Suprapubic skin (tissue), 4 donors: ENCODE results near the gene ZMYND15. TPM values are rescaled to one million over a fixed set of nuclear protein-coding genes. Genes with fewer than 3 reads are reported as not detected.

Source experiments
- DNase-seq, 2 donors: peaks; one replicate each; pipeline ENCODE4 v3.0.0-alpha.2; 2019; ENCODE audit warnings: low spot score in 2 of 2
- H3K27ac ChIP-seq: fragments of 200-600 bp; sonication (generic); one replicate; pipeline ENCODE4 v1.5.1; 2019
- H3K27me3 ChIP-seq: fragments of 200-600 bp; sonication (generic); one replicate; pipeline ENCODE4 v1.5.1; 2019
- H3K36me3 ChIP-seq: fragments of 200-600 bp; sonication (generic); one replicate; pipeline ENCODE4 v1.5.1; 2019
- H3K4me1 ChIP-seq: fragments of 200-600 bp; sonication (generic); one replicate; pipeline ENCODE4 v1.5.1; 2019
- H3K4me3 ChIP-seq: fragments of 200-600 bp; sonication (generic); one replicate; pipeline ENCODE4 v1.5.1; 2019; ENCODE audit warnings: mild to moderate bottlenecking
- H3K9me3 ChIP-seq: fragments of 200-600 bp; sonication (generic); one replicate; pipeline ENCODE4 v1.5.1; 2019
- EP300 ChIP-seq: sonication (generic); formaldehyde crosslinking; IDR thresholded peaks from one replicate; pipeline ENCODE4 v1.6.1; 2017; ENCODE audit warnings: antibody characterized with exemption
- POLR2A ChIP-seq, 2 donors: fragments of 450-650 bp; IDR thresholded peaks; one replicate each; pipeline ENCODE4 v1.6.1; 2017; ENCODE audit warnings: antibody characterized with exemption in 2 of 2, mild to moderate bottlenecking in 2 of 2, moderate library complexity in 2 of 2
- POLR2AphosphoS5 ChIP-seq, 3 donors: sonication (generic); formaldehyde crosslinking; IDR thresholded peaks; one replicate each; pipeline ENCODE4 v1.6.1; 2017; ENCODE audit warnings: antibody characterized with exemption in 3 of 3
- WGBS: methylation state at CpG from one replicate; pipeline ENCODE4 v1.1.5; 2018; 5-methylcytosine and 5-hydroxymethylcytosine counted together
- total RNA-seq, 4 donors: library from RNA; depleted of rRNA; stranded (reverse); fragments of >200 nt; gene quantifications; one replicate each; pipeline ENCODE4 v1.1.0, GENCODE V29; 2016
- TF ChIP-seq, protein P1 (sequence below), 2 donors: fragments of 200-600 bp in 1 of 2; fragments of 450-650 bp in 1 of 2; sonication (generic) in 1 of 2; IDR thresholded peaks; one replicate each; pipeline ENCODE4 v1.5.1; 2016 to 2019; ENCODE audit warnings: antibody characterized with exemption in 2 of 2, mild to moderate bottlenecking in 1 of 2, moderate library complexity in 1 of 2

Gene ZMYND15
- total RNA-seq, 4 donors from 2014 or later: 0.40 to 2.8 (median 1.3) TPM

DNA sequence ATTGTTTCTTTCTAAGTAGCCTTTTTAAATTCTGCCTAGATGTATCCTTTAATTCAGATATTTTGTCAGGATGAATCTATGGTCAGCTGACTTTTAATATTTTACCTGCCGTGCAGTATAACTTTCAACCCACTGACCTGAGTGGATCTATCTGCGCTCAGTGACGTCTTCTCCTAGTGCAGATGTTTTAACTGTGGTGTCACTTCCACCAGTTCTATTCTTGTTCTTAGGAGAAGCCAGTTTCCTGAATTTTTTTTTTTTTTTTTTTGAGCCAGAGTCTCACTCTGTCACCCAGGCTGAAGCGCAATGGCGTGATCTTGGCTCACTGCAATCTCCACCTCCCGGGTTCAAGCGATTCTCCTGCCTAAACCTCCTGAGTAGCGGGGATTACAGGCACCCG lies 27.1 kb downstream of the ZMYND15 start:
- no peak overlapping the region for H3K27ac ChIP-seq
- 84% methylated on average over 9 of the region's 9 CpGs for WGBS
- TF ChIP-seq, protein P1, sequence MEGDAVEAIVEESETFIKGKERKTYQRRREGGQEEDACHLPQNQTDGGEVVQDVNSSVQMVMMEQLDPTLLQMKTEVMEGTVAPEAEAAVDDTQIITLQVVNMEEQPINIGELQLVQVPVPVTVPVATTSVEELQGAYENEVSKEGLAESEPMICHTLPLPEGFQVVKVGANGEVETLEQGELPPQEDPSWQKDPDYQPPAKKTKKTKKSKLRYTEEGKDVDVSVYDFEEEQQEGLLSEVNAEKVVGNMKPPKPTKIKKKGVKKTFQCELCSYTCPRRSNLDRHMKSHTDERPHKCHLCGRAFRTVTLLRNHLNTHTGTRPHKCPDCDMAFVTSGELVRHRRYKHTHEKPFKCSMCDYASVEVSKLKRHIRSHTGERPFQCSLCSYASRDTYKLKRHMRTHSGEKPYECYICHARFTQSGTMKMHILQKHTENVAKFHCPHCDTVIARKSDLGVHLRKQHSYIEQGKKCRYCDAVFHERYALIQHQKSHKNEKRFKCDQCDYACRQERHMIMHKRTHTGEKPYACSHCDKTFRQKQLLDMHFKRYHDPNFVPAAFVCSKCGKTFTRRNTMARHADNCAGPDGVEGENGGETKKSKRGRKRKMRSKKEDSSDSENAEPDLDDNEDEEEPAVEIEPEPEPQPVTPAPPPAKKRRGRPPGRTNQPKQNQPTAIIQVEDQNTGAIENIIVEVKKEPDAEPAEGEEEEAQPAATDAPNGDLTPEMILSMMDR (IDR thresholded peaks at IDR 0.05): no peak
- TF ChIP-seq POLR2A (IDR thresholded peaks at IDR 0.05): no peak
- TF ChIP-seq EP300: no peak

DNA sequence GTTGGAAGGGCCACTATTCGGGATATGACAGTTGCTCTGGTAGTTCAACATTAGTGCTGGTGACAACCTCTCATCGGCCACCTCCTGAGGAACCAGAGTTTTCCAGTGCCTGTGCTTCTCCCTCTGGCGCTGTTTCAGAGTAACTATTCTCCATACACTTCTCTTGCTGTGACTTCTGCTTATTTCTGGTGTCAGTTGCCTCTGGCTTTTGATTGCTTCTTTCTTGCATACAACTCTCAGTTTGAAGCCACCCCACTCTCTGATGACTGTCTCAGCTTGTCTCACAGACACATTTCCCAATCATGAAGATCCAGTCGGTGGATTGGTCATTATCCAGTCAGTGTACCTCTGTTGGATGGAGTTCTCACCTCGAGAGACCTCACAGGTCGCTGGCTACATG lies 28.7 kb downstream of the ZMYND15 start:
- 80% methylated on average over 6 of the region's 6 CpGs for WGBS
- no peaks in the 10 kb centered on the region for H3K36me3 ChIP-seq

More for the DNA sequence above, 27.1 kb downstream of the ZMYND15 start:
- Histone ChIP-seq H3K9me3 (no peaks in the 10 kb centered on the region), H3K4me1 (peaks cover 4% of the 10 kb centered on the region), H3K36me3 (no peaks in the 10 kb centered on the region), H3K27me3 (peaks cover under 1% of the 10 kb centered on the region), H3K4me3 (no peak overlapping the region)
- DNase-seq: no peak

DNA sequence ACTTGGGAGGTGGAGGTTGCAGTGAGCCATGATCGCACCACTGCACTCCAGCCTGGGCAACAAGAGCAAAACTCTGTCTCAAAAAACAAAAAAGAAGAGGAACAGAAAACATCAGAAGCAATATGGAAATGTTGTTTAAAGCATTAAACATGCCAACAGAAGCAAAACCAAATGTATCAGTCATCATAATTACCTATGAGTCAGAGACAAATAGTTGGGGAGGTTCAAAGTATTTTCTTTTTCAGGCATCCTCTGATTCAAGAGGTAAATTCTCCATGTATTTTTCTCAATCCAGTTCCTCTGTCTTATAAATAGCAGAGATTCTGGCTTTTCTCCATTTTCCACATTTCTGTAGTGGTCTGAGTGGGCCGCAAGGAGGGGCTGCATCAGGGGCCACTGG lies 30.0 kb downstream of the ZMYND15 start:
- Histone ChIP-seq H3K4me1 (peaks cover 5% of the 10 kb centered on the region), H3K27me3 (peaks cover 7% of the 10 kb centered on the region), H3K9me3 (no peaks in the 10 kb centered on the region), H3K27ac (no peak overlapping the region), H3K4me3 (no peak overlapping the region), H3K36me3 (no peaks in the 10 kb centered on the region)
- 94% methylated on average over 2 of the region's 2 CpGs for WGBS
- TF ChIP-seq POLR2A (IDR thresholded peaks at IDR 0.05) (no peak), EP300 (no peak), POLR2AphosphoS5 (IDR thresholded peaks at IDR 0.05) (no peak)
- TF ChIP-seq, protein P1 (IDR thresholded peaks at IDR 0.05): no peak
- DNase-seq: no peak

More for the DNA sequence above, 28.7 kb downstream of the ZMYND15 start:
- H3K9me3 ChIP-seq: no peaks in the 10 kb centered on the region
- peaks cover 7% of the 10 kb centered on the region for H3K27me3 ChIP-seq
- TF ChIP-seq POLR2AphosphoS5 (IDR thresholded peaks at IDR 0.05) (no peak), POLR2A (IDR thresholded peaks at IDR 0.05) (no peak), EP300 (no peak)
- TF ChIP-seq, protein P1 (IDR thresholded peaks at IDR 0.05): no peak
- DNase-seq: no peak
- H3K4me1 ChIP-seq: peaks cover 5% of the 10 kb centered on the region
- no peak overlapping the region for H3K27ac ChIP-seq
- no peak overlapping the region for H3K4me3 ChIP-seq

DNA sequence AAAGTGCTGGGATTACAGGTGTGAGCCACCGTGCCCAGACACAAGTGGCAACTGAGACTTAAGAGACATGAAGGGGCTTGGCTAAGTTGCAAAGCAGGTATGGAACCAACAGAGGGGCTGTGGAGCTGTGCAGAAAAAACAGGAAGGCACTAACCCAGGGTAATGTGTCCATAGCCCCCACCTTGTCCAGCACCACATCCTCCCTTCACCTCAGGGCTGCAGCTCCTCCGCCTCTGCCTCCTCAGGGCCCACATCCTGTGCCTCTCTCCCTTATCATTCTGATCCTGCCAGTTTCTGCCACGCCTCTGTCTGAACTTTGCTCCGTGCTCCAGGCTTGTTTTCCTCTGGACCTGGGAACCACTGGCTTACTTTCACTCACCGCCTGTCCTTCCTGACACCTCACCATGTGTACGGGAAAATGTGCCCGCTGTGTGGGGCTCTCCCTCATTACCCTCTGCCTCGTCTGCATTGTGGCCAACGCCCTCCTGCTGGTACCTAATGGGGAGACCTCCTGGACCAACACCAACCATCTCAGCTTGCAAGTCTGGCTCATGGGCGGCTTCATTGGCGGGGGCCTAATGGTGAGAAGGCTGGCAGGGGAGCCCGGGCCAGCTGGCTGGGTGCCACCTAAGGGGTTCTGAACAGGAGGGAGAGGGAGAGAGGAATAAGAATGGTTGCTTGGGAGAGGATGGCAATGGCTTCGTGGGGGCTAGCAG lies 32.0 kb downstream of the ZMYND15 start, which contains the start of gene TM4SF5:
Gene TM4SF5, plus strand, starts transcription at position 368 of the 716 bp plus-strand sequence. Its CDS starts 37 bp downstream, at position 405.
- peaks cover 5% of the 10 kb centered on the region for H3K4me1 ChIP-seq
- no peaks in the 10 kb centered on the region for H3K9me3 ChIP-seq
- DNase-seq: no peak
- no peak within 1 kb of the TSS for H3K27ac ChIP-seq
- H3K4me3 ChIP-seq: no peak within 1 kb of the TSS
- H3K36me3 ChIP-seq: no peaks in the 10 kb centered on the region
- WGBS: 42% methylated on average over 13 of the region's 13 CpGs
- no peak for TF ChIP-seq POLR2A (IDR thresholded peaks at IDR 0.05)
- TF ChIP-seq, protein P1 (IDR thresholded peaks at IDR 0.05): no peak
- TF ChIP-seq EP300: no peak
- H3K27me3 ChIP-seq: peaks cover 7% of the 10 kb centered on the region

DNA sequence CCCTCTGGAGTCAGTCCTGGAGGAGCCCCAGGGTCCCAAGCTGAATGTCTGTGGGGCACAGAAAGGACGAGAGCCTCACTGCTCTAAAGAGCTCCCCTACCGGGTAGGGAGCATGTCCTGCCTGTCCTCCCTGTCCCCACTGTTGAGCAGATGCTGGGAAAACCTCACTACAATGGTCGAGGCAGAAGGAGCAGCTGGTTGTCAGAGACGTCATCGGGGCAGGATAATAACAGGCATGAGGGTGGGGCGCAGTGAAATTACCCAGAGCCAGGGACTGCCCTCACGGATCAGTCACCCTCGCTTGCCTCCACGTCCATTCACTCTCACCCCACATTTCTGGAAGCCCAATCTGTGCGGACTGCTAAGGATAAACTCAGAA lies 32.6 kb downstream of the ZMYND15 start:
- Histone ChIP-seq H3K9me3 (no peaks in the 10 kb centered on the region), H3K4me1 (peaks cover 5% of the 10 kb centered on the region), H3K4me3 (no peak overlapping the region), H3K27ac (no peak overlapping the region), H3K36me3 (no peaks in the 10 kb centered on the region), H3K27me3 (peaks cover 7% of the 10 kb centered on the region)
- TF ChIP-seq EP300 (no peak), POLR2AphosphoS5 (IDR thresholded peaks at IDR 0.05) (no peak), POLR2A (IDR thresholded peaks at IDR 0.05) (no peak)
- TF ChIP-seq, protein P1 (IDR thresholded peaks at IDR 0.05): no peak
- DNase-seq: no peak
- 70% methylated on average over 10 of the region's 10 CpGs for WGBS
